T follicular helper cell (primary cell): ENCODE measurements around the gene MON2.

ENCODE experiments used
- DNase-seq: peaks from one replicate; pipeline ENCODE4 v3.0.0-alpha.2; 2020; ENCODE audit warnings: low read depth

Gene MON2

DNA sequence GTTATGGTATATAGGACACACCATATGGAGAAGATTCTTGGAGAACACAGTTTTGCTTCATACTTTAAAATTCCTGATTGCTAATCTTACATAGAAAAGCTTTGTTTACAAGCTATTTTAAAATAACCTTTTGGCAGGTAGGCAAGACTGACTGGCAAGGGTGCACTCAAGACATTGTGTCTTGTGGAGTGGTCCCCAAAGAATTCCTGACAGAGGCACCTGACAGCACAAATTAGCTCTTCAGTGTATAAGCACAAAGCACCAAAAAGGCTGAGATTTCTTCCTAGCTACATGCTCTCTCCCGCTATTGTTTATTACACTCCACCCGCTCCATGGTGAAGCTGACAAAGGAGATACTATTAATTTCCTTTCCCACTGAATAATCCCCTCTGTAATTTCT is 139.4 kb downstream of the MON2 start:
- no peak for DNase-seq

DNA sequence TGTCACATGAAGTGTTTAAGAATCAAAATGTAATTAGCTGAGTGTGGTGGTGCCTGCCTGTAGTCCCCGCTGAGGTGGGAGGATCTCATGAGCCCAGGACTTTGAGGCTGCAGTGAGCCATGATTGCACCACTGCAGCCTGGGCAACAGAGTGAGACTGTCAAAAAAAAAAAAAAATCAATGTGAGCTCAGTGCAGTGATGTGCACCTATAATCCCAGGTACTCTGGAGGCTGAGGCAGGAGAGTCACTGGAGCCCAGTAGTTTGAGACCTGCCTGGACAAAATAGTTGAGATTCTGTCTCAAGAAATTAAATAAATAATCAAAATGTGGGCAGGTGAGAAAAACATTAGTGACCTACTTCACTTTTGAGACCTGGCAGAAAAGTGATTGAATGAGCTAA is 140.0 kb downstream of the MON2 start:
- DNase-seq: no peak

DNA sequence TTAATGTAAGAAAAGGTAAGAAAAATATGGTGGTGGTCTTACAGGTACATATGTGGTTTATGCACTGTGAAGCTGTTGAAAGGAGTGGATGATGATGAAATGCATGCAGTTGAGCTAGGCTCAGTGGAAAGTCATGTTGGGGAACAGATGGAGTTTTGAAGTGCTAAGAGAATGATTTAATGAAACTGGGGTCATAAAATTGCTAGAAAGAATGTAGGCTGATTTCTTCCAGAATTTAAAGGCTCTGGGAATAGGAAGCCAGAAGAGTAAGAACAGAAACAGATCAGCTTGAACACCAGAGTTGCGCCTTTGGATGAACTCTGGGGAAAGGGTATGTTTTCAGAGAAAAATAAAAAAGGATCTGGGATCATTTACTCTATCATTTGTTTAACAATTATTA is 146.5 kb downstream of the MON2 start:
- DNase-seq: no peak

DNA sequence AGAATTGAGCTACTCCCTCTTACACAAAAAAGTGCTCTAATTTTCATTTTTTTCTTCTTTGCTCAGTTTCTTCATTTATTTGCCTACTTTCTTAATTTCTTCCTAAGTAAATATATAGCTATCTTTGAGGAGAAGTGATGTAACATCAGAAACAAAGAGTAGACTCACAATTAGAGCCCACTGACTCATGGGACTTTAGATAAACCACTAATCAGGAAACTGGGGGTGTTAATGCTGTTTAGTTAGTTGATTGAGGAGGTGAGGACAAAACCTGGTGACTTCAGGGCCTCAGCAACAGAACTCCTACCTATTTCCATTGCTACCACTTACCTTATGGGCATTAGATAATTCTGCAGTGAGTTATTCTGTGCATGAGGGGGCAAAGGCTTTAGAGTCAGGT is 151.7 kb downstream of the MON2 start:
- DNase-seq: no peak

DNA sequence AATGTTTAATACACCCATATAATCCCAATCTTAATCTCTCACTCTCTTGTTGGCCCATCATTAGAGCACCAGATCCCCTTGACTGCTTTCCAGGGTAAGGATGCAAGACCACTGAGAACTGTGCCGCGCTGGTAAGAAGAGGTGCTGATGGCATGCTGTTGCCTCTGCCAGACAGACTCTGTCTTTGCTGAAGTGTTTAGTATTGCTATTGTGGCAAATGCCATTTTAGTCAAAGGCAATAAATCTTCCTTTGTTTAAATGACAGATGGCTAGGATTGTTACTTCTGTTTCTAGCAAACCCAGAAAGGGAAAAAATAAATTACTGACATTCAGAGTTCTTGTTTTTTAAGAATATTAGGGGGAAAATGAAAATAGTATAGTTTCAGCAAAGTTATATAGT is 152.3 kb downstream of the MON2 start:
- DNase-seq: no peak

DNA sequence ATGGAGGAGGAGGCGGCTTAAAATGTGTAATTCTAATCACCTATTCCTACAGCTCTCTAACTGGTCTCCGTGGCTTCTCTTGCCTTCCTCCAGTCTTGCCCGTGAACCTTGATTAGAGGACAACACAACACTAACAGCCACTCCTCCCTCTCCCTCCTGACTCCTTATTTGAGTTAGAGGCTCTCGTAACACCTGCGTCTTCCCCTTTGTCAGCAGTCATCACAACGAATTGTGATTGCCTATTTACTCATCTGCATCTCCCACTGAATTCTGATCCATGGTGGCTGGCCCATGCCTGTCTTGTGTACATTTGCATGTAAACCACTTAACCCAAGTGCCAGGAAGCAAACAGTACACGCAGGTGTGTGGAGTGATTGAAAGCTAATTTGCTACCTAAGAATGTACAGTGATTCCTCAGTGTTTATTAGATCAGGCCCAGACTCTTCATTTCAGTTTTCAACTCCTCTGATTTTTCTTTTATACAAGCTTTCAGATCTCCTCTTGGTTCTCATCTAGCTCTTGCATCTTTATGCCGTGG is 154.5 kb downstream of the MON2 start:
- no peak for DNase-seq

DNA sequence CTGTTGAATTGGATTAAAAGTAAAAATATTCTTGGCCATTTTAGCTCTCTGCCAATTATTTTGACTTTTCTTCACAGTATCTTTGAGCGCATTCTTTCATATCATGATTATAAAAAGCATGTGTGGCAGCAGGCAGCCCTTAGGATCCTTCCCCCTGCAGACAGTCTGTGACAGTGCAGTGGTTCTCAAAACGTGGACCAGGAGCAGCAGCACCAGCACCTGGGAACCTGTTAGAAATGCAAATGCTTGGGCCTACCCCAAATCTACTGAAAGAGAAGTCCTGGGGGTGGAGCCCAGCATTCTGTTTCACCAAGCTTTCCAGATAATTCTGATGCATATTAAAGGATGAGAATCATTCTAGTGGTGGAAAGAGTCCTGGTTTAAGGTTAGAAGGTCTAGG is 155.6 kb downstream of the MON2 start:
- no peak for DNase-seq

DNA sequence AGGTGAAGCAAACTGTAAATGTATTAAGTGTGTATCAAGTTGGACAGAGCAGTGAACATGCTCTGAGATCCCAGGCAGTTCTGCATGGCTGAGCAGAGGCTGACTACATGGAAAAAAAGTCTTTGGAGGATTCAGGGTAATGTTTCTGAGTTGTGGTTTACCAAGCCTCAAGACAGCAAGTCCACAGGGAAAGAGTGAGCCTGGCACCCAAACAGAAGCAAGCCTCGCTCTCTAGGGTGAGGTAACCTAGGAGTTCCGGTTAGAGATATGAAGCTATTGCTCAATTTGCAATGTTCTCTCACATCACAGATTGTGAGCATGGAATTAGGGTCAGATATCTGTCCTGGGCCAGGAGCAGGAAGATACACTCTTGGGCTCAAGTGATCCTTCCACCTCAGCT is 158.6 kb downstream of the MON2 start:
- no peak for DNase-seq

DNA sequence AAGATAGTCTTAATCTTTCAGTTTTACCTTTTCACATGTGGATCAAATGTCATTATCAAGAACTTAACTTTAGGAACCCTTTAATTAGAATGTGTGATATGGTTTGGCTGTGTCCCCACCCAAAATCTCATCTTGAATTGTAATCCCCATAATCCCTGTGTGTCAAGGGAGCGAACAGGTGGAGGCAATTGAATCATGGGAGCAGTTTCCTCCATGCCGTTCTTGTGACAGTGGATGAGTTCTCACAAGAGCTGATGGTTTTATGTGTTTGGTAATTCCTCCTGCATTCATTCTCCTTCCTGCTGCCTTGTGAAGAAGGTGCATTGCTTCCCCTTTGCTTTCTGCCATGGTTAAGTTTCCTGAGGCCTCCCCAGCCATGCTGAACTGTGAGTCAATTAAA is 160.6 kb downstream of the MON2 start:
- no peak for DNase-seq

DNA sequence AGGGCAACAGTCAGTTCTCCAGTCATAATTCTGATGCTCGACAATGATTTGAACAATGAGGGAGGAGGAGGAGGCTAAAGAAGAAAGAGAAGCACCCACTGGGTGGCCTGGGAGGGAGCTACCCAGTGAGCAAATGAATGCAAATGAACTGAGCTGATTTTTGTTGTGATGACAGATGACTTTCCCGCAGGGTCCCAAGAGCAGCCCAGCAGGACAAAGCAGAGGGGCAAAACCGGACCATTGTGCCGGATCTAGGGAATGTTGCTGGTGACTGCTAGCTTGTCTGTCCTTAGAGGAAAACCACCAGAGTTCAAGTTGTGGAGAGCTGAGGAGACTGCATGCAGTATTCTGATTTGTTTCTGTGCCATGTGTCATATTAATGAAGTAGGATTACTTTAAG is 162.8 kb downstream of the MON2 start:
- no peak for DNase-seq

DNA sequence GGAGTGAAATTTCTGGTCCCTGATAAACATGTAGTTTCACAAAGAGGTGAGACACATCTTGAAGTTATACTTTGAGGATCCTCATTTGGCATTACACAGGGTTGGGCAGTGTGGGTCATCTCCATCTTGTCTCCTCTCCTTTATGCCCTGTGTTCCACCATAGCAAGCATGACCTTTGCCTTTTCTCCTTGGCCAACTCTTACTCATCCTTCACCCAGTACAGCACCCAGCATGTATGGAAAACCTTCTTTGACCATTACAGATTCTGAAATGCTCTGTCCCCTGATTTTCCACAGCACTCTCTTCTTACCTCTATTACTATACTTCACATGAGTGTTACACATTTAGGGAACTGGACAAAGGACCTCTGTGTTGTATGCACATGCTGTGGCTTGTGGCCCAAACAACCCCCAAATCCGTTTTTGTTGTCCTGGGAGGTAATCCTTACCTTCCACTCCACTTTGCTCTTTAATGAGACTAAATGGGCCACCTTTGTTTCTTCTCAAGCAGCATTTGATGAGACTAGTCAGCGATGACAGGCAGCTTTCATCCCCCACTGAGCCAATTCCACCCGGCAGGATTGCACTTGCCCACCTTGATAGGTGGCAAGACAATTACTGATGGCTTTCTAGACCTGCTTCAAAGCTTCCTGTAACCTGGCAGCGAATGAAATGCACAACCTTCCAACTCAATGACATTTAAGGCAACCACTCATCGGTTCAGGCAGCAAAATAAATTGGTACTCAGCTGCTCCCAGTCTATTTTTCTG is 163.5 kb downstream of the MON2 start:
- DNase-seq: no peak

DNA sequence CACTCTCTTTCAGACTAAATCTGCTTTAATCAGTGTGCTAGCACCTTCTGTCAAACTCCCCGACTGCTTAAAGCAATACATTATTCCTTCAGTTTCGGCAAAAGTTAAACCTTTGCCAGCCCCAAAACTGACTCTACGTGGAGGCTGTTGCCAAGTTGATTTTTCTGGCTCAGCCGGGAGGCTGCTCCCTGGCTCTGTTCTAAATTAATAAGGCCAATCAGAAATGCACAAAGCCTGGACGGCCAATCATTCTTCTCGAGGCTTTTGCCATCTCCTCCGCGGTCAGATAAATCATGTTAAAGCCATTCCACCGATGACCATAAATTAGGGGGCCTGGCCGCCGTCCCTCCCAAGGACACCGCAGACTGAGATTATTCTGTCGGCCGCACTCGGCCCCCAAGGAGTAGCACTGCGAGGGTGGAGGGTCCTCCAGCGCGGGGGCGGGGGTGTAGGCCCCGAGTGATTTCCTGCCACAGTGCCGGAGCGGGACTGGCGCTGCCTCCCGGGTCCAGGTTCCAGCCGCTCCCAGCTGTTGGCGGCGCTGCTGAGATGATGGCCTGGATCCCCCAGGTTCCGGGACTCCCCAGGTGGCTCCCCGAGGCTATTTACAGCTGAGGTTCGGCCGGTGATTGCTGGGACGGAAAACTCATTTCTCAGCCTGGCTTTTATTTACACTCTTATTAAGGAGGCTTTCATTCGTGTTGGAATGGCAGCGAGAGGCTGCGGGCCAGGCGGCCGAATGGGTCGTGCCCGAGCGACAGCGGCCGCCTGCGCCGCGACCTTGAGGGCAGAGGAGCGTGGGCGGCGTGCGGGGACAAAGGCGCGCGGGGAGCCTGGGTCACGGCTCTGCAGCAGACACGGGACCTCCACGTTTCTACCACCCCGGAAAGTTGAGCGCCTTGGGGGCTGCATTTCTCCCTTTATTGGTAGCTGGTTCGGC is 165.1 kb downstream of the MON2 start:
- DNase-seq: no peak

DNA sequence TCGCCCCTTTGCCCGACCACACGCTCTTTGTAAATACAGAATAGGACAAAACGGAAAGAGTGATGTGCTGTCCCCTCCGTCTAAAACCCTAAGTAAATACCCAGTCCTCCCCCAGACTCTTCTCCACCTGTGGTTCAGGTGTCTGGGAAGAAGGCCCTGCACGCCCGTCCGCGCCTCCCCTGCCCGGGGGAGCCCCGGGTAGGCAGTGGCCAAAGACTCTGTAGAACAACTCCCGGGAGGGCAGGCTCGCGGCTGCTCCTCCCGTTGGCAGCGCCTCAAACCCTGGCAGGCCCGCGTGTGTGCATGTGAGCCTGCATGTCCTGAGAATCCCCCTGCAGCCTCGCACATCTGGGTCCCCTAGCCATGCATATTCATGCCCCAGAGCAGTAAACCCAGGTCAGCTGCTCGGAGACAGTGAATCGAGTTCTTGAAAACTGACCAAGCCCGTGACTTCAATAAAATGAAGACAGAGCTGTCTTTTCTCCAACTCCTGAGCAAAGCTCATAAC is 165.8 kb downstream of the MON2 start:
- DNase-seq: no peak

DNA sequence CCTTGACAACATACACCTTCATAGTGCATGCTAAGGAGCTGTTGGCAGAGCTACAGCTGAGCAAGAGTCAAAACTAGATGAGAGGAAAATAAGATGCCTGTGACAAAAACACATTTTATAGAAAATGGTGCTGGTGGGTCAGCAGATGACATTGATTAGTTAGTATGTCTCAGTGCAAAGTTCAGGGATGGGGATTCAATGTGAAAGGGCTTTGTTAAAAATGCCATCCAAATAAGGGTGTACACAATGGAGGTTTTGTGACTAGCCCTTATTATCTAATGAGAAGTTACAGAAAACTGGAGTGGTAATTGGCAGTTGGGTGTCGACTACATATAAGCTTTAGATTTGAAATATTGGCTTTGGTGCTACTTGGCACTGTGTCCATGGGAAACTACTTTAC is 169.0 kb downstream of the MON2 start:
- no peak for DNase-seq

DNA sequence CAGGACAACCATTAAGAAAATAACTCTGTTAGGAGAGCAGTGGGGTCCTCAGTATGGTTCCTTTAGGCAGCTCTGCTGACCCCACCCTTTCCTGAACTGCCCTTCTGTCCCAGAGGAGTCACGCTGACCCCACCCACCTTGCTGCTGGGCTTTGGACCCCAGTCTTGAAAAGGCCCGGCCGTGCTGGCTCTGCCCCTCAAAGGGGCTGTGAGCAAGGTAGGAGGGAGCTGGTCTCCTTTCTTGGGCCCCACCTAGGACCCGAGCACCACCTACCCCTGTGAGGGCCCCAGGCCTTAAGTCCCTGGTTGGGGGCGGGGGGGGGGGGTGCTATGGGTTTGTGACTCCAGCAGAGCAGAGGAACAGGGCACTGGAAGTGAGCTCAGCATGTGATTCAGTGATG is 171.1 kb downstream of the MON2 start:
- no peak for DNase-seq

DNA sequence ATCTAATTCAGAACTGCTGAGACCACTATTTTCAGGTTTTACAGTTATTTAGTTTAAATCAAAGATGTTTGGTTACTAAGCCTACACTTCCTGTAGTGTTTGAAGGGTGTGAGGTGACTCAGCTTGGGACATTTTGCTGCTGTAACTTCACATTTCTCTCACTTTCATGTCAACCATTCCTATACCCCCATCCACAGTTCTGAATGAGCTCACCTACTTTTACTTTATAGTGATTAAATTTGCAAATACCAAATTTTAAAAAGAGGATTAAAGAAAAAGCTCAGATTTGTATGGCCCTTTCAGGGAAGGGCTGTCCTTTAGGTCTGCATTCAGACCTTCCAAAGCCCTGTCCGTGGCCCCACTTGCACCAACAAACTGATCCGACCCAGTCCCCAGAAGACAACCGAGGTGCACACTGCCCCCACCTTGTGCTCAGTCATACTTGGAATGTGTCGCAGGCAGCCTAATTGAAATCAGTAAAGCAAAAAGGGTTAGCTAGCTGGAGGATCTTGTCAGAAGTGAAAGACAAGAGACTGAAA is 174.4 kb downstream of the MON2 start:
- DNase-seq: no peak

DNA sequence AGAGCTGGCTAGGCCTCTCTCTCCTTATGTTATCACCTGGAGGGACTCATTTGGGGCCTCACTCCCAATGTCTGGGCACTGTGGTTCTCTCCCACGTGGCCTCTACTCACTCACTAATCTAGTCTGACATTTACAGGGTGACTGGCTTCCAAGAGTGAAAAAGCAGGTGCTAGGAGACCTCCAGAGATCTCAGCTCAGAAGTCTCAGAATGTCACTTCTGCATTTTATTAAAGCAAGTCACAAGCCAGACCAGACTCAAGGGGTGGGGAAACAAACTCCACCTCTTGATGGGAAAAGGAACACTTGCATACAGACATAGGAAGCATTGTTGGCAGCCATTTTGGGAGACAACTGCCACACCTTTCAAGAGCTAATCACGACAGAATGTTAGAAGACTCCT is 175.9 kb downstream of the MON2 start:
- no peak for DNase-seq

DNA sequence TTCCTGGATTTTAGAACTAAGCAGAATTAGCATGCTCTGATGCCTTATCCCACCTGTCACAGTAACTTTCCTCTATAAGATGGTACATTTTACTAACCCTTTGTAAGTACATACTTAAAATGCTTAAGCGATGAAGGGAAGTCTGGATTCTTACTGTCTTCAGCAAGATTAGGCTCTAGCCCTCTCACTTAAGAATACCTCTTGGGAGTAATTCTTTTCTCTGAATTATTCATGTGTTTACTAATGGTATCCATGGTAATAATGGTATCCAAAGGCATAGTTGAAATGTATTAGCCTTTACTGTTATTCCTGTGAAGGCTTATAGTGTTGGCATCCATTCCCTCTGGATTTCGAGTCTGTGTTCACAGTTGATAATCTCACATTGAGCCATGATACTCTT is 176.9 kb downstream of the MON2 start:
- no peak for DNase-seq

DNA sequence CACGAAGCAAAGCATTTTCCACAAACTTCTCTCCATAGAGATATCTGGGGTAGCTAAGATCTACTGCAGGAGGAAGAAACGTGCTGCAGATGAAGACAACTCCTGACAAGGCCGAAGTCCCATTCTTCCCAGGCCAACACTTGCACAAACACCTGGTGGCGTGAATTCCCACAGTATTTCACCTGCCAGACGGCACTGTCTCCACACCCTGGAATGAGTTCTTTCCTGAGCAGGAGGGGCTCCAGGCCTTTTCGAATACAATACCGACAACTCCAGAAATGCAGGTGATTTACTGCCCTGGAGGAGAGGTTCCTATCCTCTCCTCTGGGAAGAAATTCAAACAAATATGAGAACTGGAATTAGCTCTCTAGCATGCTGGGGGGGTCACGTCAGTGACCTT is 179.9 kb downstream of the MON2 start:
- DNase-seq: no peak

DNA sequence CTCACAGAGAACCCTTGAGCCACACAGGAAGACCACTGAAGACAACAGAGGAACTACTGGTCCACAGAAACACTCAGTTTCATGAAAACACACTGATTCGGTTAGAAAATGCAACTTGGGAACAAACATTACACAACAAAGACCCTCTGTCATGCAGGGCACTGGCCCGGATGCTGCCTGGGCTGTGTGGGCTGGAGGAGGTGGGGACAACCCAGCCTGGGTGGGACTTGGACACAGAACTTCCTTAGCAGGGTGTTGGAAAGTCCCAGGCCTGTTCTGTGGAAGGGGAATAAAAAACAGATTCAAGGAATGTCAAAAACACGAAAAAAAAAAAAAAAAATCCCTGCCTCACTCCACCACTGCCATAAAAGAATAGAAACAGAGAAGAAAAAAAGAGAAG is 181.0 kb downstream of the MON2 start:
- no peak for DNase-seq

DNA sequence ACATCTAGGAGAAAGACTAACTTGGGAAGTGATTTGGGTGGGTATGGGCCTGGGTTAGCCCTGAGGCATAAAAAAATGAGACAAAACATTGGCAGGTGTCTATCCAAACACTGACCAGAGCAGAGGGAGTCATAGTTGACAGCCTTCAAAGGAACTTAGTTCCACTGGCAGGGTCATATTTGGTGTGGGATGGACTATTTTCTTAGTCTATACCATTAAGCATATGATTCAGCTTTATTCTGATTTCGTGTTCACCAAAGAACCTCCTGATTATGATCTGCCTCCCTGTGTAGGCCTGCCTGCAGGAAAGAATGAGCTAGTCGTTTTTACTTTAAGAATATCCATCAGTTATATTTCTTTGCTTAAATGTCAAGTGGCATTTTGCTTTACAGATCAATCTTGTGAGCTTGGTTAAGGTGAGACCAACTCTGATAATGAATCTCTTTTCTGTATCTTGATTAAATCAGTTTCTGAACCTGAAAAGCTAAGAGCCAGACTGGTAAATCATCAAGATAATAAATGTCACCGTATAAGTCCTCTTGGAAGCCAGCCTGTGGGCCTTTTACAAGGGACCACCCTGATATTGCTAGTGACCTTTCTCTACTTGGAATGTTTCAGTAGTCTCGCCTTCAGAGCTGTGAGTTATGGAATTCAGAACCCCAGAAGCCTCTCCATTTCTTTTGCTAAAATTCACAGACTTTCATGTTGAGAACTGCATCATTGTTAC is 182.9 kb downstream of the MON2 start:
- no peak for DNase-seq
